Fibroblast of lung (primary cell): Measurements from ENCODE around the gene SBNO1. TPM values are rescaled to one million over a fixed set of nuclear protein-coding genes. Genes with fewer than 3 reads are reported as not detected.

Experiments
- DNase-seq, 2 donors: peaks; one replicate each; pipeline versions ENCODE4 v3.0.0 to v3.0.0-alpha.2; 2010; ENCODE audit warnings: low read depth in 2 of 2
- H2AFZ ChIP-seq: 2 replicates; pipeline ENCODE4 v1.5.1; 2012; ENCODE audit warnings: low read length, control low read depth, inconsistent platforms
- H3K27ac ChIP-seq: 2 replicates; pipeline ENCODE4 v1.5.1; 2011; ENCODE audit warnings: low read length, control low read depth; ENCODE audit not compliant: insufficient read depth
- H3K27me3 ChIP-seq: 2 replicates; pipeline ENCODE4 v1.5.1; 2011; ENCODE audit warnings: mild to moderate bottlenecking, low read length; ENCODE audit not compliant: control insufficient read depth, insufficient read depth
- H3K36me3 ChIP-seq: 2 replicates; pipeline ENCODE4 v1.5.1; 2011; ENCODE audit warnings: low read length; ENCODE audit not compliant: control insufficient read depth, insufficient read depth
- H3K4me1 ChIP-seq: 2 replicates; pipeline ENCODE4 v1.5.1; 2011; ENCODE audit warnings: low read length; ENCODE audit not compliant: control insufficient read depth, insufficient read depth; ENCODE audit errors: extremely low read depth
- H3K4me2 ChIP-seq: 2 replicates; pipeline ENCODE4 v1.5.1; 2011; ENCODE audit warnings: low read length, control low read depth; ENCODE audit not compliant: insufficient read depth; ENCODE audit errors: extremely low read depth
- H3K4me3 ChIP-seq, 4 experiments: fragments of 200-600 bp in 1 of 4; sonication (generic) in 1 of 4; replicated peaks in 1 of 4; 2 replicates each; pipeline ENCODE4 v1.5.1; 2011 to 2016; ENCODE audit warnings: low read length in 4 of 4, low read depth in 3 of 4, mild to moderate bottlenecking in 3 of 4, control low read depth in 2 of 4, inconsistent platforms in 1 of 4, mixed read lengths in 1 of 4; ENCODE audit not compliant: insufficient read depth in 1 of 4; ENCODE audit errors: control extremely low read depth in 1 of 4
- H3K79me2 ChIP-seq: 2 replicates; pipeline ENCODE4 v1.5.1; 2012; ENCODE audit warnings: mild to moderate bottlenecking, low read length, inconsistent platforms; ENCODE audit not compliant: control insufficient read depth, insufficient read depth
- H3K9ac ChIP-seq: 2 replicates; pipeline ENCODE4 v1.5.1; 2011; ENCODE audit warnings: mild to moderate bottlenecking, low read length, control low read depth; ENCODE audit not compliant: insufficient read depth
- H3K9me3 ChIP-seq: 2 replicates; pipeline ENCODE4 v1.5.1; 2012; ENCODE audit warnings: low read depth, low read length; ENCODE audit not compliant: control insufficient read depth, insufficient read depth
- H4K20me1 ChIP-seq: 2 replicates; pipeline ENCODE4 v1.5.1; 2011; ENCODE audit warnings: low read length; ENCODE audit not compliant: control insufficient read depth, insufficient read depth; ENCODE audit errors: extremely low read depth
- CTCF ChIP-seq, 2 donors: IDR thresholded peaks in 1 of 2; conservative IDR thresholded peaks in 1 of 2; 1 replicate in 1 of 2; 2 replicates in 1 of 2; pipeline ENCODE4 v1.5.1; 2011 to 2012; ENCODE audit warnings: low read length in 2 of 2, control low read depth in 1 of 2, inconsistent platforms in 1 of 2, low read depth in 1 of 2, mild to moderate bottlenecking in 1 of 2
- EZH2 ChIP-seq: IDR thresholded peaks from 2 replicates; pipeline ENCODE4 v1.5.1; 2012; ENCODE audit warnings: low read length, control low read depth, mild to moderate bottlenecking; ENCODE audit errors: missing control alignments
- polyA plus RNA-seq, 2 donors: library from polyadenylated mRNA; depleted of rRNA in 1 of 2; stranded (reverse) in 1 of 2; unstranded in 1 of 2; fragments of >200 nt; gene quantifications; 2 replicates each; pipeline ENCODE4 v1.2.1, GENCODE V29; 2011 to 2012; ENCODE audit warnings: missing spikeins in 1 of 2
- total RNA-seq: library from RNA; depleted of rRNA; stranded (reverse); fragments of >200 nt; gene quantifications from 2 replicates; pipeline ENCODE4 v1.2.1, GENCODE V29; 2014

Gene SBNO1
- total and polyA plus RNA-seq, 2 donors (not counting 1 experiment from before 2014, with no cell fraction given), result 15.6 to 20.8 TPM

GRCh38 chr12:123397400-123397799, 32.8 kb upstream of the SBNO1 start:
- peaks cover 20% of the 10 kb centered on the region for H3K36me3 ChIP-seq
- no peak overlapping the region for H3K4me2 ChIP-seq
- TF ChIP-seq EZH2 (no peak), CTCF (conservative IDR thresholded peaks at IDR 0.05 in 1 of 2, IDR thresholded peaks at IDR 0.05 in 1 of 2; ENCODE audit: low read depth in 1 of 2, low read length in 2 of 2) (no peak)
- peaks cover 53% of the 10 kb centered on the region for H3K79me2 ChIP-seq
- no peak for DNase-seq
- peak overlapping the region; percentile 28 for H3K27ac ChIP-seq
- H2AFZ ChIP-seq, result no peak overlapping the region
- H3K4me3 ChIP-seq, result no peak overlapping the region
- H3K27me3 ChIP-seq, result no peaks in the 10 kb centered on the region
- H3K4me1 ChIP-seq, result peaks cover 10% of the 10 kb centered on the region
- H3K9me3 ChIP-seq, result no peaks in the 10 kb centered on the region
- no peak overlapping the region for H3K9ac ChIP-seq
- no peaks in the 10 kb centered on the region for H4K20me1 ChIP-seq

- DNase-seq, result no peak
- Histone ChIP-seq H4K20me1 (no peaks in the 10 kb centered on the region), H3K4me3 (no peak overlapping the region), H3K9ac (no peak overlapping the region), H3K4me1 (peaks cover 10% of the 10 kb centered on the region), H3K27ac (peak overlapping the region; percentile 28), H2AFZ (no peak overlapping the region), H3K4me2 (peak overlapping the region; percentile 23), H3K79me2 (peaks cover 53% of the 10 kb centered on the region), H3K36me3 (peaks cover 20% of the 10 kb centered on the region), H3K9me3 (no peaks in the 10 kb centered on the region), H3K27me3 (no peaks in the 10 kb centered on the region)
- TF ChIP-seq CTCF (conservative IDR thresholded peaks at IDR 0.05 in 1 of 2, IDR thresholded peaks at IDR 0.05 in 1 of 2; ENCODE audit: low read depth in 1 of 2, low read length in 2 of 2) (no peak), EZH2 (no peak)
Measured at GRCh38 chr12:123396954-123397353, 32.3 kb upstream of the SBNO1 start.

GRCh38 chr12:123396543-123396942, 31.9 kb upstream of the SBNO1 start:
- Histone ChIP-seq H3K4me1 (peaks cover 13% of the 10 kb centered on the region), H3K27ac (no peak overlapping the region), H3K9me3 (no peaks in the 10 kb centered on the region), H4K20me1 (no peaks in the 10 kb centered on the region), H3K4me3 (no peak overlapping the region), H3K27me3 (no peaks in the 10 kb centered on the region), H3K9ac (no peak overlapping the region), H2AFZ (no peak overlapping the region), H3K79me2 (peaks cover 53% of the 10 kb centered on the region), H3K36me3 (peaks cover 21% of the 10 kb centered on the region), H3K4me2 (no peak overlapping the region)
- no peak for TF ChIP-seq CTCF (conservative IDR thresholded peaks at IDR 0.05 in 1 of 2, IDR thresholded peaks at IDR 0.05 in 1 of 2; ENCODE audit: low read depth in 1 of 2, low read length in 2 of 2)
- TF ChIP-seq EZH2, result no peak
- DNase-seq, result no peak
